H1 (cell line): Measurements from ENCODE around the gene MAGI2. TPM values are rescaled to one million over a fixed set of nuclear protein-coding genes. Genes with fewer than 3 reads are reported as not detected.

ENCODE experiments used
- CTCF ChIA-PET: fragments of 300-600 bp; sonication (Branson Sonifier 250); formaldehyde crosslinking; loops from one replicate; lab custom pipeline; 2021; ENCODE audit not compliant: partially characterized antibody; lab: Charles Lee
- POLR2A ChIA-PET: fragments of 300-600 bp; sonication (Branson Sonifier 250); formaldehyde crosslinking; loops from one replicate; lab custom pipeline; 2021; ENCODE audit warnings: inconsistent platforms; ENCODE audit not compliant: partially characterized antibody; lab: Charles Lee
- DNase-seq, 2 experiments: peaks; one replicate each; pipeline versions ENCODE4 v3.0.0 to v3.0.0-alpha.2; 2010 to 2022; ENCODE audit warnings: low spot score in 2 of 2, low read depth in 1 of 2, mixed read lengths in 1 of 2
- FAIRE-seq: peaks from 2 replicates; lab custom pipeline; 2011; peaks lifted over from hg19 to GRCh38; lab: Jason Lieb, UNC
- H2AFZ ChIP-seq: 2 replicates; pipeline ENCODE4 v1.8.1; 2012; ENCODE audit warnings: low read length, inconsistent platforms
- H2AK5ac ChIP-seq: 2 replicates; pipeline ENCODE4 v1.6.1; 2013; ENCODE audit warnings: low read depth, low read length
- H2BK120ac ChIP-seq: replicated peaks from 2 replicates; pipeline ENCODE3; 2013; ENCODE audit warnings: low read depth, low read length, inconsistent platforms
- H2BK12ac ChIP-seq: 2 replicates; pipeline ENCODE4 v1.6.1; 2013; ENCODE audit warnings: low read depth, low read length
- H2BK15ac ChIP-seq: 2 replicates; pipeline ENCODE4 v1.6.1; 2013; ENCODE audit warnings: low read length
- H2BK20ac ChIP-seq: 2 replicates; pipeline ENCODE4 v1.6.1; 2013; ENCODE audit warnings: low read length
- H2BK5ac ChIP-seq: 2 replicates; pipeline ENCODE4 v1.6.1; 2013; ENCODE audit warnings: low read depth, low read length
- H3K14ac ChIP-seq: 2 replicates; pipeline ENCODE4 v1.6.1; 2013; ENCODE audit warnings: inconsistent platforms; ENCODE audit not compliant: insufficient read length
- H3K18ac ChIP-seq: 2 replicates; pipeline ENCODE4 v1.6.1; 2013; ENCODE audit warnings: low read length; ENCODE audit errors: extremely low read depth
- H3K23ac ChIP-seq: 2 replicates; pipeline ENCODE4 v1.6.1; 2013; ENCODE audit warnings: inconsistent platforms; ENCODE audit not compliant: insufficient read length
- H3K23me2 ChIP-seq: 2 replicates; pipeline ENCODE4 v1.6.1; 2013; ENCODE audit warnings: low read depth, low read length
- H3K27ac ChIP-seq: 2 replicates; pipeline ENCODE4 v1.6.1; 2011; ENCODE audit warnings: low read depth, low read length, inconsistent platforms
- H3K27me3 ChIP-seq, 4 experiments: replicated peaks in 1 of 4; 1 replicate in 1 of 4; 2 replicates in 3 of 4; pipeline versions ENCODE4 v1.6.1 to v1.8.1; 2011 to 2013; ENCODE audit warnings: low read length in 3 of 4, mild to moderate bottlenecking in 3 of 4, inconsistent platforms in 2 of 4, mixed read lengths in 2 of 4, moderate library complexity in 1 of 4; ENCODE audit not compliant: control insufficient read depth in 3 of 4, insufficient read depth in 3 of 4; ENCODE audit errors: extremely low read depth in 1 of 4
- H3K36me3 ChIP-seq, 4 experiments: 2 replicates each; pipeline versions ENCODE4 v1.6.1 to v1.8.1; 2011 to 2013; ENCODE audit warnings: mild to moderate bottlenecking in 4 of 4, low read length in 3 of 4, moderate library complexity in 2 of 4, control low read depth in 1 of 4, inconsistent platforms in 1 of 4; ENCODE audit not compliant: insufficient read depth in 4 of 4, control insufficient read depth in 2 of 4
- H3K4ac ChIP-seq: replicated peaks from 2 replicates; pipeline ENCODE3; 2013; ENCODE audit warnings: low read length, low read depth, mixed read lengths, inconsistent platforms; ENCODE audit not compliant: insufficient read length
- H3K4me1 ChIP-seq, 4 experiments: replicated peaks in 1 of 4; 1 replicate in 1 of 4; 2 replicates in 3 of 4; pipeline versions ENCODE4 v1.6.1 to v1.8.1; 2011 to 2013; ENCODE audit warnings: low read length in 3 of 4, inconsistent platforms in 2 of 4, mixed read lengths in 1 of 4; ENCODE audit not compliant: insufficient read depth in 4 of 4, control insufficient read depth in 3 of 4
- H3K4me2 ChIP-seq, 2 experiments: 2 replicates each; pipeline versions ENCODE4 v1.6.1 to v1.8.1; 2011 to 2013; ENCODE audit warnings: low read depth in 2 of 2, low read length in 2 of 2, control low read depth in 1 of 2, inconsistent platforms in 1 of 2, mild to moderate bottlenecking in 1 of 2; ENCODE audit not compliant: insufficient read depth in 1 of 2
- H3K4me3 ChIP-seq, 4 experiments: fragments of 200-600, 300-600 bp in 1 of 4; sonication (generic), shearing (Covaris generic), sonication (Bioruptor Twin) in 1 of 4; 2 replicates each; pipeline versions ENCODE4 v1.5.1 to v1.8.1; 2011 to 2016; ENCODE audit warnings: low read length in 4 of 4, low read depth in 3 of 4, control low read depth in 2 of 4, inconsistent platforms in 2 of 4, mild to moderate bottlenecking in 2 of 4, mixed read lengths in 1 of 4, moderate library complexity in 1 of 4; ENCODE audit not compliant: insufficient read depth in 2 of 4; ENCODE audit errors: extremely low read depth in 1 of 4
- H3K56ac ChIP-seq: replicated peaks from 2 replicates; pipeline ENCODE3; 2013; ENCODE audit warnings: low read depth, mild to moderate bottlenecking, mixed read lengths, low read length, inconsistent platforms; ENCODE audit not compliant: insufficient read length
- H3K79me1 ChIP-seq: 2 replicates; pipeline ENCODE4 v1.6.1; 2013; ENCODE audit warnings: low read depth, low read length, control low read depth
- H3K79me2 ChIP-seq, 2 experiments: 2 replicates each; pipeline versions ENCODE4 v1.6.1 to v1.8.1; 2012 to 2013; ENCODE audit warnings: low read length in 2 of 2, mild to moderate bottlenecking in 2 of 2, inconsistent platforms in 1 of 2; ENCODE audit not compliant: insufficient read depth in 2 of 2, control insufficient read depth in 1 of 2
- H3K9ac ChIP-seq, 4 experiments: replicated peaks in 1 of 4; 1 replicate in 1 of 4; 2 replicates in 3 of 4; pipeline versions ENCODE4 v1.6.1 to v1.8.1; 2011 to 2013; ENCODE audit warnings: low read depth in 3 of 4, low read length in 3 of 4, control low read depth in 2 of 4, mild to moderate bottlenecking in 2 of 4, moderate library complexity in 2 of 4, inconsistent platforms in 1 of 4; ENCODE audit errors: extremely low read depth in 1 of 4
- H3K9me3 ChIP-seq, 2 experiments: 2 replicates each; pipeline versions ENCODE4 v1.6.1 to v1.8.1; 2012 to 2013; ENCODE audit warnings: mild to moderate bottlenecking in 2 of 2, moderate library complexity in 2 of 2, control low read depth in 1 of 2, inconsistent platforms in 1 of 2, low read depth in 1 of 2, low read length in 1 of 2, mixed read lengths in 1 of 2; ENCODE audit not compliant: insufficient read depth in 2 of 2
- H4K20me1 ChIP-seq, 2 experiments: replicated peaks in 1 of 2; 2 replicates each; pipeline versions ENCODE3 to v1.8.1; 2011 to 2013; ENCODE audit warnings: inconsistent platforms in 2 of 2, low read length in 2 of 2, mild to moderate bottlenecking in 1 of 2; ENCODE audit not compliant: insufficient read depth in 2 of 2, control insufficient read depth in 1 of 2
- H4K5ac ChIP-seq: 2 replicates; pipeline ENCODE4 v1.6.1; 2013; ENCODE audit warnings: low read length, low read depth, mixed read lengths, inconsistent platforms; ENCODE audit not compliant: insufficient read length
- H4K8ac ChIP-seq: 2 replicates; pipeline ENCODE4 v1.8.0; 2013; ENCODE audit warnings: mild to moderate bottlenecking, moderate library complexity, low read length, inconsistent platforms; ENCODE audit not compliant: insufficient read depth; ENCODE audit errors: extremely low read depth
- H4K91ac ChIP-seq: replicated peaks from 2 replicates; pipeline ENCODE3; 2013; ENCODE audit warnings: low read length, mixed read lengths, inconsistent platforms; ENCODE audit not compliant: insufficient read length
- ATF3 ChIP-seq: IDR thresholded peaks from 2 replicates; pipeline ENCODE4 v1.6.1; 2011; ENCODE audit warnings: low read depth, mild to moderate bottlenecking, low read length; ENCODE audit not compliant: insufficient read depth
- BACH1 ChIP-seq: IDR thresholded peaks from 2 replicates; pipeline ENCODE4 v1.6.1; 2012; ENCODE audit warnings: low read length, improper control_type of control experiment
- BCL11A ChIP-seq, 2 experiments: IDR thresholded peaks; one replicate each; pipeline ENCODE4 v1.6.1; 2011; ENCODE audit warnings: low read depth in 2 of 2, low read length in 2 of 2, mild to moderate bottlenecking in 2 of 2
- CBX5 ChIP-seq: fragments of 300-800, 300-1000 bp; sonication (generic); IDR thresholded peaks from 2 replicates; pipeline ENCODE4 v1.7.1; 2016; ENCODE audit warnings: antibody characterized with exemption, low read length, low read depth
- CEBPB ChIP-seq: IDR thresholded peaks from 2 replicates; pipeline ENCODE4 v1.6.1; 2012; ENCODE audit warnings: low read depth, low read length
- JUN ChIP-seq: IDR thresholded peaks from 2 replicates; pipeline ENCODE4 v1.6.1; 2011; ENCODE audit warnings: low read depth, mild to moderate bottlenecking, improper control_type of control experiment, low read length
- JUND ChIP-seq: IDR thresholded peaks from 2 replicates; pipeline ENCODE4 v1.6.1; 2011; ENCODE audit warnings: mild to moderate bottlenecking, improper control_type of control experiment, low read length
- KDM5A ChIP-seq: fragments of 200-600 bp; IDR thresholded peaks from 2 replicates; pipeline ENCODE4 v1.7.1; 2012; ENCODE audit warnings: mild to moderate bottlenecking, low read length, inconsistent platforms, mixed read lengths
- NRF1 ChIP-seq: IDR thresholded peaks from 2 replicates; pipeline ENCODE4 v1.6.1; 2011; ENCODE audit warnings: mild to moderate bottlenecking, low read depth, low read length, improper control_type of control experiment
- RBBP5 ChIP-seq: IDR thresholded peaks from 2 replicates; pipeline ENCODE4 v1.7.1; 2012; ENCODE audit warnings: low read depth, mild to moderate bottlenecking, inconsistent platforms, low read length, moderate library complexity, borderline replicate concordance
- RNF2 ChIP-seq: fragments of 200-900, 300-1000 bp; sonication (generic); IDR thresholded peaks from 2 replicates; pipeline ENCODE4 v1.7.1; 2016; ENCODE audit warnings: borderline replicate concordance, low read depth, mild to moderate bottlenecking, antibody characterized with exemption, low read length; ENCODE audit not compliant: poor library complexity, severe bottlenecking; ENCODE audit errors: missing control alignments
- SUZ12 ChIP-seq: fragments of 200-600 bp; sonication (generic); IDR thresholded peaks from 2 replicates; pipeline ENCODE4 v1.6.1; 2012; ENCODE audit warnings: mild to moderate bottlenecking, inconsistent platforms, low read length, moderate library complexity, mixed read lengths
- TAF1 ChIP-seq: IDR thresholded peaks from 2 replicates; pipeline ENCODE4 v1.6.1; 2011; ENCODE audit warnings: mild to moderate bottlenecking, low read depth, low read length
- TCF12 ChIP-seq: IDR thresholded peaks from 2 replicates; pipeline ENCODE4 v1.6.1; 2011; ENCODE audit warnings: low read depth, mild to moderate bottlenecking, low read length
- YY1 ChIP-seq: IDR thresholded peaks from 2 replicates; pipeline ENCODE4 v1.6.1; 2011; ENCODE audit warnings: low read depth, mild to moderate bottlenecking, low read length
- WGBS, 2 experiments: shearing (Covaris generic) in 1 of 2; methylation state at CpG; one replicate each; pipeline versions ENCODE4 v1.1.6 to v1.1.7; 2013 to 2015; ENCODE audit warnings: low lambda C conversion rate in 2 of 2, mixed read lengths in 2 of 2, inconsistent platforms in 1 of 2, low coverage in 1 of 2, missing lambda C conversion rate in 1 of 2; ENCODE audit not compliant: insufficient replicate concordance in 2 of 2, insufficient coverage in 1 of 2, insufficient read length in 1 of 2; ENCODE audit errors: extremely low coverage in 1 of 2, missing lambda C conversion rate in 1 of 2; 5-methylcytosine and 5-hydroxymethylcytosine counted together
- polyA plus RNA-seq, 7 experiments: library from polyadenylated mRNA; depleted of rRNA in 3 of 7; stranded (reverse) in 5 of 7; unstranded in 2 of 7; fragments of >200 nt in 5 of 7; fragments of 200-250 nt in 2 of 7; gene quantifications; 1 replicate in 5 of 7; 2 replicates in 1 of 7; 4 replicates in 1 of 7; pipeline versions ENCODE4 v1.2.1 to v1.2.3, GENCODE V29; 2011 to 2013; ENCODE audit warnings: missing spikeins in 2 of 7, mixed read lengths in 2 of 7
- total RNA-seq: library from RNA; stranded (reverse); fragmentation: NEBNext Ultra II Directional; extraction: Animal tissue kit (Norgen Biotek cat#: 25700); gene quantifications from 2 replicates; pipeline ENCODE4 v1.2.1, GENCODE V29; 2021

MAGI2 gene
- total and polyA plus RNA-seq, 2 of the 8 experiments (the other 6 are each of a cell fraction or from before 2014, with no cell fraction given): 6.0 to 27.3 TPM

GRCh38 chr7:78686189-78686588 is 767.3 kb downstream of the MAGI2 start:
- no peak overlapping the region for H3K56ac ChIP-seq
- no peak overlapping the region for H3K18ac ChIP-seq
- no peaks in the 10 kb centered on the region for H3K27me3 ChIP-seq
- no peaks in the 10 kb centered on the region for H3K9me3 ChIP-seq
- no peaks in the 10 kb centered on the region for H3K79me1 ChIP-seq
- no peak overlapping the region for H3K23ac ChIP-seq
- no peak overlapping the region for H4K8ac ChIP-seq
- H3K9ac ChIP-seq: no peak overlapping the region
- no peak overlapping the region for H2BK5ac ChIP-seq
- no peak overlapping the region for H2AK5ac ChIP-seq
- FAIRE-seq (no peak), DNase-seq (no peak)
- H3K79me2 ChIP-seq: peaks cover 0 to 3% of the 10 kb centered on the region in 2 experiments; a peak in 1 of 4 replicates
- H3K27ac ChIP-seq: no peak overlapping the region
- H3K4ac ChIP-seq: no peak overlapping the region
- no peaks in the 10 kb centered on the region for H3K23me2 ChIP-seq
- H2BK120ac ChIP-seq: no peak overlapping the region
- no peaks in the 10 kb centered on the region for H3K36me3 ChIP-seq
- H2BK12ac ChIP-seq: no peak overlapping the region
- H2BK20ac ChIP-seq: no peak overlapping the region
- no peaks in the 10 kb centered on the region for H3K4me1 ChIP-seq
- H2AFZ ChIP-seq: no peak overlapping the region
- no peak overlapping the region for H4K91ac ChIP-seq
- H4K20me1 ChIP-seq: peaks cover 0 to 3% of the 10 kb centered on the region in 2 experiments
- H3K4me2 ChIP-seq: no peak overlapping the region
- H2BK15ac ChIP-seq: no peak overlapping the region
- no peak overlapping the region for H4K5ac ChIP-seq
- ChIA-PET CTCF (interaction anchor here (0.9 kb wide), 1 partner anchor 326 kb away, joined by 3 read pairs; no protein-coding TSS in a partner anchor), POLR2A (interaction anchor here (1.5 kb wide), 1 partner anchor 12 kb away, joined by 4 read pairs; no protein-coding TSS in a partner anchor)
- H3K4me3 ChIP-seq: no peak overlapping the region
- no peak overlapping the region for H3K14ac ChIP-seq
- 70% methylated on average over 6 of the region's 6 CpGs; no CpG with 5 or more reads in 1 of the 2 experiments for WGBS, 2 experiments
- TF ChIP-seq RBBP5 (no peak), NRF1 (no peak), CEBPB (no peak), YY1 (no peak), TAF1 (no peak), SUZ12 (no peak), KDM5A (no peak), BACH1 (no peak), BCL11A (IDR thresholded peaks at IDR 0.05; ENCODE audit: low read depth in 2 of 2, low read length in 2 of 2) (no peak), JUND (no peak), ATF3 (no peak), JUN (no peak), TCF12 (no peak), CBX5 (no peak), RNF2 (no peak)
